ENCODE data around the gene SNRK. TPM values are rescaled to one million over a fixed set of nuclear protein-coding genes. Genes with fewer than 3 reads are reported as not detected.

The SNRK gene
- total and polyA plus RNA-seq, 9 of the 15 experiments (the other 6 are each of a cell fraction or from before 2014, with no cell fraction given), result 1.7 to 12.3 (median 7.3) TPM

- TF ChIP-seq ZNF436 (CRISPR knock-in tag; IDR thresholded peaks at IDR 0.05) (0 out of 2 replicates have a peak, but pooled peaks have one; percentile 27), ATF6 (CRISPR knock-in tag; IDR thresholded peaks at IDR 0.05) (no peak)
These were observed 1.1 kb downstream of the SNRK start (continued) for GRCh38 chr3:43287500-43287873.

GRCh38 chr3:43288366-43288765 is 2.0 kb downstream of the SNRK start:
- Histone ChIP-seq H3K27me3 (ENCODE audit: control insufficient read depth in 2 of 2, insufficient read depth in 2 of 2, low read length in 2 of 2) (no peaks in the 10 kb centered on the region), H3K27ac (ENCODE audit: extremely low read depth, low read depth, low read length) (no peak overlapping the region), H3K79me2 (ENCODE audit: control insufficient read depth, insufficient read depth, low read length) (peaks cover 36% of the 10 kb centered on the region), H3K9me1 (ENCODE audit: control insufficient read depth, insufficient read depth, low read length) (no peaks in the 10 kb centered on the region), H4K20me1 (replicated peaks; ENCODE audit: control insufficient read depth, insufficient read depth, low read length) (peaks cover 11% of the 10 kb centered on the region), H3K9ac (ENCODE audit: insufficient read depth in 1 of 2, low read depth in 2 of 2, low read length in 2 of 2) (0 out of 4 replicates have a peak overlapping the region, but pooled peaks of 1 of the 2 experiments have one; percentile 7), H2AFZ (ENCODE audit: low read depth, low read length) (no peak overlapping the region), H3K36me3 (ENCODE audit: control insufficient read depth, insufficient read depth, low read length) (peaks cover 8% of the 10 kb centered on the region; the same call in 1 of the 3 replicates), H3K9me3 (replicated peaks; ENCODE audit: control insufficient read depth, insufficient read depth, low read depth, low read length) (no peaks in the 10 kb centered on the region), H3K4me3 (no peak overlapping the region), H3K4me1 (replicated peaks in 1 of 2; ENCODE audit: control insufficient read depth in 2 of 2, insufficient read depth in 2 of 2, low read length in 2 of 2) (peaks cover 12% of the 10 kb centered on the region in 2 experiments; a peak in 4 of 5 replicates), H3K4me2 (ENCODE audit: insufficient read depth, low read length) (no peak overlapping the region)
- CTCF ChIA-PET (ENCODE audit: low intra/inter-chr PET ratio), result no interaction called here
- no peak for TF ChIP-seq ZNF449 (CRISPR knock-in tag; IDR thresholded peaks at IDR 0.05)
- TF ChIP-seq TEAD1 (CRISPR knock-in tag; IDR thresholded peaks at IDR 0.05), result no peak
- no peak for TF ChIP-seq PKNOX1 (IDR thresholded peaks at IDR 0.05)
- no peak for TF ChIP-seq HSF4 (CRISPR knock-in tag; IDR thresholded peaks at IDR 0.05; ENCODE audit: borderline replicate concordance)
- in situ Hi-C loops (cut with MboI) (no loop called here), intact Hi-C loops (cut with micrococcal nuclease) (no loop called here)
- DNase-seq (ENCODE audit: extremely low read depth in 1 of 4, low spot score in 3 of 4), result no peak
- 69% methylated on average over 2 of the region's 2 CpGs for WGBS (ENCODE audit: insufficient coverage, low coverage, missing lambda C conversion rate)
- BruUV-seq (replicated peaks), result no TSS peak
- no peak for FAIRE-seq
- POLR2A ChIA-PET, result interaction anchor here (1.6 kb wide), 1 partner anchor 9 kb away, joined by 3 read pairs; no protein-coding TSS in a partner anchor
- no peak for ATAC-seq

Measured in K562 (cell line).